Fibroblast of the aortic adventitia (primary cell): Measurements from ENCODE around the gene WFDC8. TPM values are rescaled to one million over a fixed set of nuclear protein-coding genes. Genes with fewer than 3 reads are reported as not detected.

Experiments used
- DNase-seq: peaks from one replicate; pipeline ENCODE4 v3.0.0-alpha.2; 2010; ENCODE audit warnings: low read depth
- H3K4me3 ChIP-seq: 2 replicates; pipeline ENCODE4 v1.5.1; 2011; ENCODE audit warnings: low read depth, mild to moderate bottlenecking, control low read depth, low read length, moderate library complexity
- CTCF ChIP-seq: IDR thresholded peaks from 2 replicates; pipeline ENCODE4 v1.5.1; 2011; ENCODE audit warnings: mild to moderate bottlenecking, low read length, control low read depth, inconsistent platforms; ENCODE audit not compliant: insufficient read depth
- small RNA-seq: library from RNA; depleted of rRNA; stranded (forward); fragments of <200 nt; gene quantifications from one replicate; pipeline ENCODE3, GENCODE V24; 2012
- total RNA-seq: library from RNA; depleted of rRNA; stranded (reverse); fragments of >200 nt; gene quantifications from 2 replicates; pipeline ENCODE4 v1.2.3, GENCODE V29; 2012; ENCODE audit warnings: low replicate concordance

The WFDC8 gene
- total RNA-seq, 1 donor: not detected

GRCh38 chr20:45502561-45502960 lies 76.5 kb downstream of the WFDC8 start:
- TF ChIP-seq CTCF: no peak
- H3K4me3 ChIP-seq: no peak overlapping the region
- no peak for DNase-seq

Small RNA genes lying within 50 kb of the gene (small RNA-seq; reads per million reads assigned to genes)
- gene AL031663.1: not detected
- not detected for gene HSPD1P21
- gene RNA5SP485: not detected

Other genes starting within 250 kb of the WFDC8 start
- gene SDC4, start 230.9 kb downstream of the WFDC8 start, total RNA-seq: 91.1 and 150 TPM in 2 replicates
- 27.9 and 29.4 TPM in 2 replicates for gene SYS1, start 216.1 kb downstream of the WFDC8 start, total RNA-seq
- 0.09 TPM in 1 of 2 replicates, not detected in the other for gene TP53TG5, start 201.0 kb downstream of the WFDC8 start, total RNA-seq
- gene DBNDD2, start 171.0 kb downstream of the WFDC8 start, total RNA-seq: 1.3 and 4.6 TPM in 2 replicates
- gene PIGT, start 163.1 kb downstream of the WFDC8 start, total RNA-seq: 19.9 and 67.4 TPM in 2 replicates
- not detected in 2 replicates for gene WFDC2, start 109.5 kb downstream of the WFDC8 start, total RNA-seq
- not detected in 2 replicates for gene SPINT3, start 63.7 kb downstream of the WFDC8 start, total RNA-seq
- gene WFDC6, start 39.8 kb downstream of the WFDC8 start, total RNA-seq: not detected in 2 replicates
- not detected in 2 replicates for gene EPPIN, start 31.9 kb downstream of the WFDC8 start, total RNA-seq
- not detected in 2 replicates for gene WFDC10A, start 50.5 kb upstream of the WFDC8 start, total RNA-seq
- not detected in 2 replicates for gene WFDC9, start 52.0 kb upstream of the WFDC8 start, total RNA-seq
- gene WFDC11, start 91.0 kb upstream of the WFDC8 start, total RNA-seq: not detected in 2 replicates
- gene WFDC13, start 122.8 kb upstream of the WFDC8 start, total RNA-seq: not detected in 2 replicates
- not detected in 2 replicates for gene WFDC10B, start 125.7 kb upstream of the WFDC8 start, total RNA-seq
- gene SPINT4, start 143.1 kb upstream of the WFDC8 start, total RNA-seq: not detected in 2 replicates
- gene WFDC3, start 212.6 kb upstream of the WFDC8 start, total RNA-seq: 0.18 TPM in 1 of 2 replicates, not detected in the other
- 17.4 and 26.4 TPM in 2 replicates for gene DNTTIP1, start 212.7 kb upstream of the WFDC8 start, total RNA-seq
- gene UBE2C, start 233.4 kb upstream of the WFDC8 start, total RNA-seq: 0.49 and 53.3 TPM in 2 replicates
- gene TNNC2, start 248.0 kb upstream of the WFDC8 start, total RNA-seq: 0.45 and 1.8 TPM in 2 replicates